HCT116 (cell line): ENCODE measurements around the gene LYPD5.

Experiments used
- CTCF ChIP-seq, 3 experiments: fragments of 200-600 bp in 1 of 3; sonication (generic) in 1 of 3; IDR thresholded peaks in 2 of 3; conservative IDR thresholded peaks in 1 of 3; 2 replicates each; pipeline ENCODE4 v1.5.1; 2012 to 2017; ENCODE audit warnings: low read depth in 2 of 3, low read length in 2 of 3, antibody characterized with exemption in 1 of 3, borderline replicate concordance in 1 of 3, control low read depth in 1 of 3, mild to moderate bottlenecking in 1 of 3, mixed read lengths in 1 of 3, mixed run types in 1 of 3, moderate library complexity in 1 of 3; ENCODE audit not compliant: insufficient read depth in 1 of 3
- POLR2A ChIP-seq: IDR thresholded peaks from 2 replicates; pipeline ENCODE4 v1.7.0; 2011; ENCODE audit warnings: borderline replicate concordance; ENCODE audit not compliant: insufficient read depth, insufficient read length; ENCODE audit errors: extremely low read depth
- RAD21 ChIP-seq: IDR thresholded peaks from 2 replicates; pipeline ENCODE4 v1.6.1; 2012; ENCODE audit warnings: low read depth, mild to moderate bottlenecking
- ZNF274 ChIP-seq: fragments of 200-500 bp; sonication (Bioruptor generic); IDR thresholded peaks from 2 replicates; pipeline ENCODE4 v1.6.1; 2014; ENCODE audit warnings: mild to moderate bottlenecking, low read depth, low read length, inconsistent platforms

GRCh38 chr19:43798546-43799409 is 3.5 kb downstream of the LYPD5 start:
- TF ChIP-seq POLR2A, result peak; percentile 59
- TF ChIP-seq CTCF (IDR thresholded peaks at IDR 0.05 in 2 of 3, conservative IDR thresholded peaks at IDR 0.05 in 1 of 3; ENCODE audit: borderline replicate concordance in 1 of 3, insufficient read depth in 1 of 3, low read depth in 2 of 3, low read length in 2 of 3), result no peak
- no peak for TF ChIP-seq RAD21
- no peak for TF ChIP-seq ZNF274
